Muscle of leg (tissue), 11 donors: ENCODE data around the gene TMEM86B. TPM values are rescaled to one million over a fixed set of nuclear protein-coding genes. Genes with fewer than 3 reads are reported as not detected.

Experiments used
- DNase-seq: peaks from one replicate; pipeline ENCODE4 v3.0.0; 2013
- H3K27ac ChIP-seq: one replicate; pipeline ENCODE4 v1.5.1; 2013; ENCODE audit warnings: mild to moderate bottlenecking, low read length, control low read depth
- H3K27me3 ChIP-seq: one replicate; pipeline ENCODE4 v1.6.1; 2013; ENCODE audit warnings: low read length; ENCODE audit not compliant: control insufficient read depth, insufficient read depth
- H3K36me3 ChIP-seq: one replicate; pipeline ENCODE4 v1.6.1; 2013; ENCODE audit warnings: low read length; ENCODE audit not compliant: control insufficient read depth, insufficient read depth
- H3K4me1 ChIP-seq: one replicate; pipeline ENCODE4 v1.6.1; 2013; ENCODE audit warnings: low read length; ENCODE audit not compliant: control insufficient read depth, insufficient read depth
- H3K4me3 ChIP-seq: one replicate; pipeline ENCODE4 v1.5.1; 2013; ENCODE audit warnings: low read length, control low read depth
- H3K9me3 ChIP-seq: replicated peaks from 2 replicates; pipeline ENCODE4 v1.6.1; 2013; ENCODE audit warnings: low read depth, low read length; ENCODE audit not compliant: control insufficient read depth
- whole genome bisulfite sequencing: methylation state at CpG from one replicate; pipeline ENCODE4 v1.1.5; 2013; ENCODE audit warnings: missing lambda C conversion rate; ENCODE audit not compliant: insufficient coverage; 5-methylcytosine and 5-hydroxymethylcytosine counted together
- polyA plus RNA-seq, 8 donors: library from polyadenylated mRNA; unstranded; fragments of 120-200 nt; gene quantifications; one replicate each; pipeline versions ENCODE4 v1.2.1 to v1.2.3, GENCODE V29; 2013; ENCODE audit warnings: inconsistent platforms in 1 of 8, low replicate concordance in 1 of 8; ENCODE audit not compliant: insufficient read length in 8 of 8, insufficient read depth in 1 of 8
- total RNA-seq: library from RNA; stranded (reverse); fragments of 120-200 nt; gene quantifications from one replicate; pipeline ENCODE4 v1.2.4, GENCODE V29; 2013

The TMEM86B gene
- total and polyA plus RNA-seq, 9 donors, result 1.1 to 4.8 (median 2.7) TPM

DNA sequence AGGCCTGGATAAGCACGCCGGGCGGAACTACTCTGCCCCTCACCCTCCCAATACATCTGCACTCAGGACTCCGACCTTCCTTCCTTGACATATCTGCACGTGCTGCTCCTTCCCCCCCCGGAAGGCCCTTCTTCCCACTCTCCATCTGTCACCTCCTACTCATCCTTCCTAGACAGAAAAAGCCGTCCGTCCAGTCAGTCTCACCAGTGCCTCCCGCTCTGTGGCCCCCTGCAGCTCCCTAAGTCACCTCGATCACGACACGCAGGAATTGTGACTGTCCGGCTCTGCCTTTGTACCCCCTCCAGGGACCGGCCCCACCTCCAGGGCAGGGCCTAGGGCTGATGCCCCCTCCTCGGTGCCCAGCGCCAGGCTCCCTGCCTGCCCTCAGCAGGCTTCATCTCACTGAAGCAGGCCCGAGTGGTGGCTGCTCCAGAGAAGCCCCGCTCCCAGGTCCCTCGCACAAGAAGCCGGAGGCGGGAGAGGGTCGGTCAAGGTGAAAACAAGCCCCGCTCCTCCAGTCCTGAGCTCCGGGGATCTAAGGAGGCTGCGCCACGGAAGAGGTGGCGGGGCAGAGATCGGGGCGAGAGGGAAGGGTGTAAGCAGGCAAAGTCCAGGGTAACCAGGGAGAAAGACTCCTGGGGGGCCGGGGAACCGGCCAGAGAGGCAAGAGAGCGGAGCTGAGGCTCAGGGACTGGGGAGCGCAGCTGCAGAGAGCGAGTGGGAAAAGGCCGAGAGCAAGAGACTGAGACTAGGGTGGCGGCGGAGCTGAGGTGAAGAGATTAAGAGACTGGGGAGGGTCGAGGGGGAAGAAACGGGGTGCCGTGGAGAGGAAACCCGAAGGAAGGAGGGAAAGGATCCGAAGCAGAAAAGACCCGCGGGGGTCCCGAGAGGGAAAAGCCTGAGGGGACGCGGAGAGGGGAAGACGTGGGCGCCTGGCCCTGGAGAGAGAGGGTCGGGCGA lies 29.2 kb upstream of the TMEM86B start:
- peak overlapping the region; percentile 88 for H3K4me3 ChIP-seq
- 3% methylated on average over 51 of the region's 51 CpGs for WGBS
- peak; percentile 33 for DNase-seq
- H3K27ac ChIP-seq, result peak overlapping the region; percentile 67
- no peaks in the 10 kb centered on the region for H3K27me3 ChIP-seq
- no peaks in the 10 kb centered on the region for H3K9me3 ChIP-seq
- peaks cover 41% of the 10 kb centered on the region for H3K4me1 ChIP-seq
- H3K36me3 ChIP-seq, result peaks cover 8% of the 10 kb centered on the region

DNA sequence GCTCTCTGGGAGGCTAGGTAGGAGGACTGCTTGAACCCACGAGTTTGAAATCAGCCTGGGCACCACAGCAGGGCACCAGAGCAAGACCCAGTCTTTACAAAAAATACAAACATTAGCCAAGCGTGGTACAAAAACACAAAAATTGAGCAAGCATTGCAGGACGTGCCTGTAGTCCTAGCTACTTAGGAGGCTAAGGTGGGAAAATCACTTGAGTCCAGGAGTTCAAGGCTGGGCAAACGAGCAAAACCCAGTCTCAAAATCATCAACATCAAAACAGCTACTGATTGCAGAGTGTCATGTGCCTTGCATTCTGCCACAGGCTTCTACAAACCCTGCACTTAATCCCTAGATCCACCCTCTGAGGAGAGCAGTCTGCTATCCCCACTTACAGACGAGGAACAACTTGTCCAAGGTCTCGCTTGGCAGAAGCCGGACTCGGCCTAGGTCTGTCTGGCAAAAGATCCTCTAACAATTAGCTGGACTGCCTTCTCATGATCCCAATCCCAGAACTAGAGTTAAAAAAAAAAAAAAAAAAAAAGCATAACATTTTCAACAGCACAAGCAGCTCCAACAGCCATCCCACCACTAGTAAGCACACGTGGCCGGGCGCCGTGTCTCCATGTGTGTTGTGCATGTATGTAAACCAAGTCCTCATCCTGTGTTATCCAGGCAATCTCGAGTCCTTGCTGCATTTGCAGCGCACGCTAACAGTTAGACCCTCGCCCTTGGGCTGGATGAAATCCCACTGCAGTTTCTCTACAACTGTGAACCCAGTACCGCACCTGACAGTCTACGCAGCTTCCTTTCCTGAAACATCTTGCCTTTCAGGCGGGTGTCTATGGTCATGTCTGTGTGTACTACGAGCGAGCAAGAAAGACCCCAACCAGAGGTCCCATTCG lies 28.2 kb upstream of the TMEM86B start:
- Histone ChIP-seq H3K36me3 (peaks cover 4% of the 10 kb centered on the region), H3K27me3 (no peaks in the 10 kb centered on the region), H3K4me3 (peak overlapping the region; percentile 88), H3K27ac (no peak overlapping the region), H3K9me3 (no peaks in the 10 kb centered on the region), H3K4me1 (peaks cover 41% of the 10 kb centered on the region)
- WGBS, result 61% methylated on average over 8 of the region's 22 CpGs
- DNase-seq, result no peak

- 61% methylated on average over 17 of the region's 17 CpGs for WGBS
- Histone ChIP-seq H3K9me3 (no peaks in the 10 kb centered on the region), H3K36me3 (peaks cover 7% of the 10 kb centered on the region), H3K27me3 (no peaks in the 10 kb centered on the region), H3K27ac (no peak overlapping the region), H3K4me1 (peaks cover 41% of the 10 kb centered on the region), H3K4me3 (peak overlapping the region; percentile 9)
- DNase-seq, result no peak
These were observed 27.3 kb upstream of the TMEM86B start for GRCh38 chr19:55255618-55256423.

DNA sequence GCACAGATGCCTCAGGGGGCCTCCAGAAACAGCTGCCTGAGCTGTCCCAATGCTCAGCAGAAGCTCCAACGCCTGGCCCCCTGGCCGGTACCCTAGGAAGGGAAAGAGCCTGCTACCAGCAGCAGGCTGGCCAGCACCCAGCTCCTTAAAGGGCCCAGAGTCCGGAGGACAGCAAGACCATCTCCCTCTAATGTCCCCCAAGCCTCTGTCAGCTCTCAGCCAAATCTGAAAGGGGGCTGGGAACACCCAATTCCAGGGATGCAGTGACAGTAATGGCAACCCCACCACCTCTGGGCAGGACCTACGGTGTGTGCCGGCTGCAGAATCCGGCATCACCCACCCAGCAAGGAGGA lies 26.0 kb upstream of the TMEM86B start:
- H3K4me1 ChIP-seq, result peaks cover 37% of the 10 kb centered on the region
- WGBS, result 38% methylated on average over 5 of the region's 6 CpGs
- H3K27me3 ChIP-seq, result no peaks in the 10 kb centered on the region
- H3K36me3 ChIP-seq, result peaks cover 12% of the 10 kb centered on the region
- DNase-seq, result no peak
- peak overlapping the region; percentile 29 for H3K27ac ChIP-seq
- H3K4me3 ChIP-seq, result peak overlapping the region; percentile 2
- no peaks in the 10 kb centered on the region for H3K9me3 ChIP-seq

GRCh38 chr19:55253842-55254624 lies 25.5 kb upstream of the TMEM86B start:
- DNase-seq, result peak; percentile 39
- no peaks in the 10 kb centered on the region for H3K27me3 ChIP-seq
- peaks cover 12% of the 10 kb centered on the region for H3K36me3 ChIP-seq
- peak overlapping the region; percentile 2 for H3K4me3 ChIP-seq
- peak overlapping the region; percentile 29 for H3K27ac ChIP-seq
- H3K9me3 ChIP-seq, result no peaks in the 10 kb centered on the region
- 53% methylated on average over 14 of the region's 23 CpGs for WGBS
- H3K4me1 ChIP-seq, result peaks cover 36% of the 10 kb centered on the region

- no peaks in the 10 kb centered on the region for H3K9me3 ChIP-seq
- H3K4me1 ChIP-seq, result peaks cover 36% of the 10 kb centered on the region
- DNase-seq, result no peak
- no peaks in the 10 kb centered on the region for H3K27me3 ChIP-seq
- H3K4me3 ChIP-seq, result no peak overlapping the region
- no peak overlapping the region for H3K27ac ChIP-seq
- 76% methylated on average over 16 of the region's 21 CpGs for WGBS
- peaks cover 12% of the 10 kb centered on the region for H3K36me3 ChIP-seq
These were observed 24.4 kb upstream of the TMEM86B start for GRCh38 chr19:55252760-55253663.

DNA sequence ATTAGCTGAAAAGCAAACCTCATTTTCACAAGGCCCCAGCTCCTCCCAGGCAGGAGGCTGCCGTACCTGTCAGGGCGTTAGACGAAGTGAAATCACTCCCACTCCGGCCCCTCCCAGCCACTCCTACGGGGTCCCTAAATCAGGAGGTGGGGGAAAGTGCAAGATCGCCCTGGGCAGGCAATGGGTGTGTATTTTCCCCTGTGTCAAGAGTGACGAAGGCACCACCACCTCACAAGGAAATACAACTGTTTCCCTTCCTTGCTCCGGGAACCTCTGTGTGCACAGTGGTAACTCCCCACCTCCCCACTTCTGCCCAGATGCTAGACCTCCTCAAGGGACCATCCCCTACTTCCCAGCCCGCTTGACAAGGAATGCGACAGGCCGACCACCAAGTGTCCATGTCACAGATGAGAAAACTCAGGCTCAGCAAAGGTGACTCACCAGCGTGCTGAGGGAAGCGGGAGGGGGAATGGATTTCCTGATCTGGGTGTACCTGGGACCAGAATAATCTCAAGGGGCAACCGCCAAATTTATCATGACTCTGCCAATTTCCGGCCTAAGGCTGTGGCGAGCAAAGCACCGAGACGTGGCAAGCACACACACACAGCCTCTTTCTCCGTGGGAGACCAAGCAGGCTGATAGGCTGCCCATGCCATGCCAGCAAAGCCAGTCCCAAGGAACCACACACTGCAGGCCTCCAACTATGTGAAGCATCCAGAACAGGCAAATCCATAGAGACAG lies 22.9 kb upstream of the TMEM86B start:
- no peaks in the 10 kb centered on the region for H3K27me3 ChIP-seq
- no peak overlapping the region for H3K4me3 ChIP-seq
- WGBS, result 67% methylated on average over 11 of the region's 19 CpGs
- H3K9me3 ChIP-seq, result no peaks in the 10 kb centered on the region
- H3K27ac ChIP-seq, result no peak overlapping the region
- peaks cover 31% of the 10 kb centered on the region for H3K4me1 ChIP-seq
- no peak for DNase-seq
- H3K36me3 ChIP-seq, result peaks cover 26% of the 10 kb centered on the region

DNA sequence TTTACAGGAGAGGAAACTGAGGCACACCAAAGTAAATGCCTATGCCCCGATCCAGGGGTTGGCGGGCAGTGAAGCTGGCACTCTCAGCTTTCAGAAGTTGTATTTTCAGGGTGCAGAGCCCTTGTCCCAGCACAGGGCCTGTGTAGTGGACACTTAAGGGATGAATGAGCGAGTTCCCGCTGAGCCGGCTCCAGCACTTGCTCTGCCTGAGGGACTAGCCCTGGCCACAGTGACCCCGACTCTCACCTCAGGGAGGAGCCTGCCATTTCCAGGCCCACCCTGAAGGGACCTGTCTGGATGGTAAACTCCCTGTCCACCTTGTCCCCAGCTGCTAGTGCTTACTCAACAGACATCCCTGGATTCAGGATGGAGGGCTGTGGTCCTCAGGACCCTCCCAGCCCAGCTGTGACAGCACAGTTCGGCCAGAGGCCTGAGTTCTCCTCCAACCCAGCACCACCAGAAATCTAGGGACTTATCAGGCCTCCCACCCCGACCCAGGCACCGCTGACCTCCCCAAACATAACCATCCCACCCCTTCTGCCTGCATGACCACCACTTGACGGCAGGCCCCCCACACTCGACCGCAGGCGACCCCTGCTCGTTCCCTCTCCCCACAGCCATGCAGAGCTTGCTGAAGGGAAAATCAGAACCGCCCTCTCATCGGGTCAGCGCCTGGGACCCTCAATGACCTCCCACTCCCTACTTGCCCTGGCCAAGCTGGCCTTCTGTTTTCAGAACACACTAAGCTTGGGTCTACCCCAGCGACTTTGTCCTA lies 21.9 kb upstream of the TMEM86B start:
- WGBS, result 91% methylated on average over 17 of the region's 18 CpGs
- no peaks in the 10 kb centered on the region for H3K9me3 ChIP-seq
- no peak for DNase-seq
- H3K4me3 ChIP-seq, result no peak overlapping the region
- H3K27ac ChIP-seq, result no peak overlapping the region
- H3K27me3 ChIP-seq, result no peaks in the 10 kb centered on the region
- peaks cover 21% of the 10 kb centered on the region for H3K4me1 ChIP-seq
- H3K36me3 ChIP-seq, result peaks cover 31% of the 10 kb centered on the region
